Hematopoietic multipotent progenitor cell (in vitro differentiated cells): ENCODE data around the gene PTPRG. TPM values are rescaled to one million over a fixed set of nuclear protein-coding genes. Genes with fewer than 3 reads are reported as not detected.

Source experiments
- DNase-seq, 3 donors: peaks; one replicate each; pipeline ENCODE4 v3.0.0-alpha.2; 2011 to 2015; ENCODE audit warnings: low read depth in 2 of 3, low spot score in 2 of 3
- total RNA-seq: library from RNA; depleted of rRNA; stranded (reverse); fragments of >200 nt; gene quantifications from one replicate; pipeline ENCODE4 v1.2.3, GENCODE V29; 2012

PTPRG gene
- total RNA-seq, 1 donor: under 0.01 TPM

DNA sequence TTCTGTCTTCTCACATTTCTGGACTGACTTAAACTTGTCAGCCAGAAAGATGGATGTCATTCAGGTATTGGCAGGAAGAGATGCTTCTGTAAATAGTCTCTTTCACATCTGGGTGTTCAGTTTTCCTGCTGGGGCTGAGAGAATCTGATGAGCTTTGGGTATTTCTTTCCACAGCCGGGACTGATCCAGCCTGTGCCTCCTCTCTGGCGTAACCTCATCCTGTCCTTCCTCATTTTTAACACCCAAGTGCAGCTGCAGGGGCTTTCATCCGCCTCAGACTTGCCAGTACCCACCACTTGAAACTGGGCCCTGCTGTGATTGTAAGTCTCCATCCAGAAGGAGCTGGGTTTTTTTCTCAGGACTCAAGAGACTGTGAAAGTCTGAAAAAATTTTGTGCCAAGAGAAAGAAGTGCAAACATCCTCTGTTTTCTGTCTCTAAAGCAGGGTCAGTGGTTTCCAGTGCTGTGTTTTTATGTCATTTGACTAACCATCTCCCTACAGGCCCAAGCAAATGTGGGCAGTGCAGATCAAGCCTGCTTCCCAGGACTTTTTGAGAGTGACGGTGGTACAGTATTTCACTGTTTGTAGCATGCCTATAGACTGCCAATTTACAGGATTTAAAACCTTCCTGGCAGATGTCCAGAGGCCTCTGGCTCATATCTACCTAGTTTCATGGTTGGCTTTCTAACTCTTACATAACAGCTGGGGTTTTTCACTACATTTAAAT lies 342.7 kb downstream of the PTPRG start:
- DNase-seq: peak in 1 of 3 donors; percentile 9

DNA sequence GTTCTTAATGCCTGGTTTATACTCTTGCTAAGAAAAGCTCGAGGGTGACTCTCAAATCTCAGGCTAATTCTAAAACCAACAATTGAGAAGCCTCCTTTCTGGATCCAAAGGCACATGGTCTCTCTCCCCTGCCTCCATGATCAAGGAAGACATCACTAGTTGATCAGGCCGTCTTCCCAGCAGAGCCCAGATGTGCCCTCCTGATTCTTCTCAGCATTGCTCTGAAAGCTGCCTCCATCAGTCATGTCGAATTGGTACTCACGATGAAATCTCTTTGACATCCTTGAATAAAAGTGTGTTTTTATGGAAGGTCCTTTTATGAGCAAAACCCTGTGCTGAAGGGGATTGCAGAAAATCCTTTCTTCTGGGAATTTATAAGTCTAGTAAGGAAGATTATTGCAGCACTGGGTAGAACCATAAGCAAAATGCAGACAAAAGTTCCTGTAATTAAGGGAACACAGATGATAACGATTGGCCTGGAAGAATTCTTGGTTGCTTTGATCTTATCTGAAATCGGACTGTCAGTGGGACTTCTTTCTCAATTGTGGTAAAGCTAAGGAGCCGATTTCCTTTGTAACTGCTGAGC lies 345.9 kb downstream of the PTPRG start:
- DNase-seq: no peak

DNA sequence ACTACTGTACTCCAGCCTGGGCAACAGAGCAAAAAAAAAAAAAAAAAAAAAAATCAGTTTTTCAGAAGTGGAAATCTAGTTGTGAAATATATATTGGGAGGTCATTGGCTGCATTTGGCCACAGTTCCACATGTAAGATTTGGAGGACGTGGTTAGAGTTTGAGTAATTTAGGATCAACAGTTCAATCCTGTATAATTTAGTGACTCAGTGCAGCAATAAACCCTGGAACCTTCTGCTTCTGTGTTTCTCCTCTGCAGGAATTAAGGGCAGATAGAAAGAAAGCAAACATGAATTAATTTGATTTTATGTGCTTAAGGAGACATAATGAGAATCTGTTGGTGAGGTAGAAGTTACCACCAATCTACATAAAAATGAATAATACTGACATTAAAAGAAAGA lies 347.0 kb downstream of the PTPRG start:
- DNase-seq: no peak

DNA sequence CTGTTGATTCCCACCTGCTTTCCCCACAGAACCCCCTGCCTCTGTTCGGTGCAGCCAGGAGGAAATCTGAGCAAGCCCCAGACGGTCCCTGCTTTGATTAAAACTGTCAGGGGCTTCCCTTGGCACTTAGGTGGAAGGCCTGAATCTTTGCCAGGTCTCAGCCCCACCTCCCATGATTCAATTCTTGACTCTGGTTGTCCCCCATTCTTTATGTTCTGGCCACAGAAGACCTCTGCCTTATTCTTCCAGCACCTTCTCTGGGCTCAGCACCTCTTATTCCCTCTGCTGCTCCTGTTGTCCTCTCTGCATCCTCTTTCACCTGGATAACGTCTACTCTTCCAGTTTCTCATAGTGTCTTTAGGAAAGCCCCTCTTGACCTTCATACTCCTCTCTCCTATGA lies 349.4 kb downstream of the PTPRG start:
- DNase-seq: no peak

DNA sequence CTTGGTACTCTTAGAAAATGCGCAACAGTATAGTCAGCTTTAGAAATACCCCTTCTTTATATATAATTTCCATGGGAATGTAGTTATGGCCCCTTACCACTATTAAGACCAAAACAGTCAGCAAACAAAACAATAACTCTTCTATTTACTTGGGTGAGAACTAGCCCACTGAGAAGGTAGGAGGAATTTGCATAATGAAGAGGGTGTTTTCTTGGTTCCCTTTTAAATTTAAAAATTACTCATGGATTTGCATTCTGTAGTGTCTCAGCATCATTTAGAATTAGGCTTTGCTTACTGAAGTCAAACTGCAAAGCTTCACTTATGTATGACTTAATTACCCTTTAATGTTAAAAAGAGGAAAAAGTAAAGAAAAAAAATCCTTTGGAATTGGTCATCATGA lies 350.8 kb downstream of the PTPRG start:
- no peak for DNase-seq

DNA sequence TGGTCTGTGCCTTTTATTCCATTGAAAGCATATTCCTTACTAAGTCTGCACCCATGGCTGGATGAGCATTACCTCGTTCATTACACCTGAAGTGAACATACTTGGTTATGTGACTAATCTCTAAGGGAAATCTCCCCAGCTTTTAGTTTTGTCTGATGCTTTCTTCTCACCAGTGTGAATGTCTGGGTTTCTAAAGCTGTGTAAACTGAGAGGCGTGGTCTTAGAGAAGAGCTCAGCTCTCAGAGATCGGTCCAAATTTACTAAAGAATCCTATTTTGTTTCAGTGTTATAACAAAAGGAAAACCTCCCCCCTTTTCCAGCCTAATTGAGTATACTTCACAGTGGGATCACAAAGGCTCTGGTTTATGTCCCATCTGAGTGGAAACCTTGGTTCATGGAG lies 352.3 kb downstream of the PTPRG start:
- DNase-seq: no peak

DNA sequence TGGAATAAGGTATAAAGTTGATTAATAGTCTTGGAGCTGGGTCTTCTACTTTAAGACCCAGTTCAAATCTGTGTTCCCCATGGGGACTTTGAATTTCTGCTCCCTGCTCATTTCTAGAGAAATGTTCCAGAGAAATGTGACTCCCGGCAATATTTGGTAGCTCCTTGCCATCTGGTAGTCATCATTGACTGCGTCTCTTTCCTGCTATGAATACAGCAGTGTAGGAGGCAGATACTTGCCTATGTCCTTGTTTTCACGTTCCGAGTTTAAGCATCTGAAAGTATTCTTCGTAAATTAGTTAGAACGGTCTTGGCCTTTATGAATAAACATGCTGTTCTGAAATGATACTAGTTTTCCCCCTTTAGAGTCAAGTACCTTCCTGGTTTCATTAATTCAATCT lies 352.9 kb downstream of the PTPRG start:
- no peak for DNase-seq

DNA sequence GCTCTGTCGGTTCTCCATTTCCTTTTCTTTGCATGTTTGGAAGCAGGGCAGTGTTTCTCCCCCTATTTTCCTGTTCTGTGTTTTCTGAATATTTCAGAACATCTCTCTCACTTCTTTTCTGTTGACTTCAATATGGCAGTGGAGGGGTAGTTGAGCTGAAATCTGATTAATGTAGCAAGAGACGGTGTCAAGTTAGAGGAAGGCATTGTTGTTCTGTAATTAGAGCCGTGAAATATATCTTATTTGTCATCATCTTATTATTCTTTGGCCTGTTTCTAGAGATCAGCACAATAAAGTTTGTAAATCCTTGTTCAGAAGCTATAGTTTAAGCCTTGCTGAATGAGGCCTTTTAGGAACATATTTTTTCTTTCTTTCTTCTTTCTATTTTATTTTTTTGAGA lies 353.9 kb downstream of the PTPRG start:
- no peak for DNase-seq

DNA sequence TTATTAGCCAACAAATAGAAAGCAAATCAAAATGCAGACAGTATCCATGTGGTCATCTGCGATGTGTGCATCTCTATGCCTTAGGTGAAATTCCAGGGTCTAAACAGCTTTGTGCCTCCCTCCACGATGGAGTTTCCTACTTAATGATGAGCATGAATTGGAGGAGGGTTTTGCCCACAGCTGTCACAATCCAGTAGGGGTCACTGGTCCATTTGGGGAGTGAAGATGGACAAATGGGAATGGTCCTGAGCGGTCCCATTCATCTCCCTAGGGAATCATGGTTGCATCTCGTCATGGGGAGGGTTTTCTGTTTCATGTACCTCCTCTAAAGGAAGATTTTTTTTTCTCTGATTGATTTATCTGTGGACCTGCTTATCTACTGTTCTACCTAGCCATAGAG lies 358.0 kb downstream of the PTPRG start:
- no peak for DNase-seq

DNA sequence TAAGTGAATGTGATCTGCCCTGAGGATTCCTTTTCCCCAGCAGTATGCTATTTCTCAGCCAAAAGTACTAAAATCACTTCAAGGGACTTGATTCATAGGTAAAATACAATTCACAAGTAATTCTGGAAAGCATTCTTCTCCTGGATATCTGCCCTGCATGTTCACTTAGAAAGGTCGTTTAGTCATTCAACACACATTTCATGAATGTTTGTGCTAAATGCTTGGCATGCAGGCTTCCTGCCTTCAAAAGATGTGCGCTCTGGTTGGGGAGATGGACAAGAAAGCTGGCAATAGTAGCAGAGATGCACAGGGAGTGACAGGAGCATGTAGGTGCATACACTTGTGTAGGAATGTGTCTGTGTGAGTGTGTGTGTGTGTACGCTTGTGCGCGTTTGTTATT lies 360.7 kb downstream of the PTPRG start:
- DNase-seq: no peak

DNA sequence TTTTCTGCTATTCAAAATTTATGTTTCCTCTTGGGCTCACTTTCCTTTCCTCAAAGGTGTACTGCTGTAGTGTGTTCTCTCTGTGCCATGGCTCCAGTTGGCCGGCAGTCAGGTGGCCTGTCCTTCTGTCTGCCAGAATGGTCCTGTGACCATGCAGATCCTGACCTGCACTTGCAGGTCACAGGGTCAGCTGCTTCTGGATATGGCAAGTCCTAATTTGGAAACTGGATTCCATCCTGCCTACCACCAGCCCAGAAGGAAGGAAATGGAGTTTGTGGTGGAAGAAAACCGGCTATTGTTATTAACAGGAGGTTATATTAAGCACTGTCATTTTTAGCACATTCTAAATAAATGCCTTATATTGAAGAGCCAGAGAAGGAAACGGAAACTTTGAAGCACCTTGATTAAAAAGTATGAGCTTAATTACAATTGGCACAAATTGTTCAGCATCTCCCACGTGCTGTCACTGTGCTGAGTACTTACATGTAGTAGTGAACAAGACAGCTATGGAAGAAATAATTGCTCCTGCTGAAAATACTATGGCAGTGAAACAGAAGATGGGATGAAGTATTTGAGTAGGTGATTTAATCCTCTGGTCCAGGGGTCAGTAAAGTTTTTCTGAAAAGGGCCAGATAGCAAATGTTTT lies 362.8 kb downstream of the PTPRG start:
- no peak for DNase-seq

DNA sequence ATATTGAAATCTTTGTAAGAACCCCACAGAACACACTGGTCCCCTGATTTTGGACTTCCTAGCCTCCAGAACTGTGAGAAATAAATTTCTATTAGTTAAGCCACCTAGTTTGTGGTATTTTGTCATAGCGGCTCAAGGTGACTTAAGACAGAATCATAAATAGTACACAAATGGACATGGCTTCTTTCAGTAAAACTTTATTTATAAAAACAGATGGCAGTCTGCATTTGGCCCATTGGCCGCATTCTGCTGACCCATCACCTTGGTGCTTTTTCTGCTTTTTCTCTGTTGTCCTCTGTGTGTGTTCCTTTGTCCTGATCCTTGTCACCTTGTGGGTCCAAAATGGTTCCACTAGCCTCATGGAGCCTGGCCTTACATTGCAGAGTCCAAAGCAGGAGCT lies 363.6 kb downstream of the PTPRG start:
- no peak for DNase-seq

DNA sequence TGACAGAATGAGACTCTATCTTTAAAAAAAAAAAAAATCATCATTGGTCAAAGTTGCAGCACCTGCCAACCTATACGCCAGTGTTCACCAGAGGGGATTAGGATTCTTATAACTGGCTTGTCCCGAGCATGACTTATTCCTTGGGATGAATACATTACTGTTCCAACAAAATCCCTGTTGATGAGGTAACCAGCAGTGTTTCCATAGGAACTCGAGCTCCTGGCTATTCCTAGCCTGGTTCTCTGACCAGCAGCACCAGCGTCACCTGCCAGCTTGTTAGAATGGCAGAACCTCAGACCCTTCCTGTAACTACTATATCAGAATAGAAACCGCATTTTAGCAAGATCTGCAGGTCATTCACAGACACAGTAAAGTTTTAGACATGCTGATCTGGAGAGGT lies 364.4 kb downstream of the PTPRG start:
- no peak for DNase-seq

DNA sequence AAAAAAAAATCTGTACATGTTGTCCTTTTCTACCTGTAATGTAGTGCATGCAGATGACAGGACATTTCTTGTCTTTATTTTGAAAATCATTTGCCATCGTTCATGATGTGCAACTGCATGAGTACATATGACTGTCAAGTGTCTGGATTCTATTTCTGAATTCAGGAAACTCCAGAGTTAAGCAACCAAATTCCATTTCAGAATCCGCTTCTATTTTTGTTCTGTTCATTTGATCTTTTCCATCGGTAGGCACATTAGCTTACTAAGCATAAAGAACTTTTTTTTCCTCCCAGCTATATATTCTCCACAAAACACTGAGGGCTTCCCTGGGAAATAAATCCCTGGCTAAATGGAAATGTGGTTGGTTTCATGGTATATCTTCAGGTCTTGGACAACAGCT lies 365.6 kb downstream of the PTPRG start:
- DNase-seq: no peak

DNA sequence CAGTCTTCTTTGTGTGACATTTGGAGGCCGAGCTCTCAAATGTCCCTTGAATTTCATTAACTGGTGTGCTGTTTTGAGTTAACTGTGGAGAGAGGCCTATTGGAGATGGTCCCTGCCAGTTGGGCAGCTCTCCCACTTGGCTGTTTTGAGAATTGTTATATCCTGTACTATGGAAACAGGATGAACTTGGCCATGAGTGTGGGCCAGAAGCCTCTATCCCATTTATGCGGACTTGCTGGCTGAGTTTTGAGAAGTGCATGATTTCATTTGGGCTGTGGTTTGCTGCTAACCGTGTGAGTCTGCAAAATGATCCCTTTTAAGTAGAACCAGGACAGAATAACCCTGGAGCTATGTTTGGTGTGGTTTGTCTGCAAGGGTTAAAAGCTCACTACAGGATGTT lies 366.0 kb downstream of the PTPRG start:
- DNase-seq: no peak

DNA sequence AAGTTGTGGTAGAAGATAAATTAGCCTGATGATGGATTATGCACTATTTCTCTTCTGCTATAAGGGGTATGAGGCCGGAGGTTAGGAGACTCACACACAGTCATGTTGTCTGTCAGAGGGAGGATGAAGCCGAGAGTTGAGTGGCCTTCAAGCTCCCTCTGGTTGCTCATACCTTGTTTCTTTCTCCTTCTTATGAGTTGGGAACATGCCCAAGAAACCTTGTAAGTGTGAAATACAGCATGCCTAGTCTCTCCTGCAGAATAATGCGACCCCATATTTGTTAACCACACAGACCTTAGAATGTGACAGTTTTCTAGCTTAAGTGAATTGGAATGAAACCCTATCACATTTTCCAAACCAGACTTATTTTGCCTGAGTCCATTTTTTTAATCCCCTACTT lies 366.7 kb downstream of the PTPRG start:
- no peak for DNase-seq

DNA sequence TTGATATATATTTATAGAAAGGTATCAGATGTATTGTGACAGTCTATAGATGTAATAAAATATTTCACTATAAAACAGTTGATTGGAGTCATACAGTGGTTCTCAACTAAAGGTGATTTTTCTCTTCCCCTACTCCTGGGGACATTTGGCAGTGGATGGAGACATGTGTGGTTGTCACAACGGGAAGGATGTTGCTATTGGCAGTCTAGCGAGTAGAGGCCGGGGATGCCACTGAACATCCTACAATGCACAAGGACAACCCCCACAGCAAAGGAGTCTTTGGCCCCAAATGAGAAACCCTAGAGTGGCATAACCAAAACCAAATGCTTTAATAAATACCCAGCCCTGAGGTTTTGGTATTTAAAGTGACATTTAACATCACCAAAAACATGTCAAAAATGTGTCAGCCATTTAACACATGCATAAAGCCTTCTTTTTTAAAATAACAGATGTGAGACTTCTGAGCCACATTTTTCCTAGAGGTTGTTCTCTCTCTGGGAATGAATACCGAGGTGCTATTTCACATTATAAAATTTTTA lies 367.5 kb downstream of the PTPRG start:
- DNase-seq: no peak

DNA sequence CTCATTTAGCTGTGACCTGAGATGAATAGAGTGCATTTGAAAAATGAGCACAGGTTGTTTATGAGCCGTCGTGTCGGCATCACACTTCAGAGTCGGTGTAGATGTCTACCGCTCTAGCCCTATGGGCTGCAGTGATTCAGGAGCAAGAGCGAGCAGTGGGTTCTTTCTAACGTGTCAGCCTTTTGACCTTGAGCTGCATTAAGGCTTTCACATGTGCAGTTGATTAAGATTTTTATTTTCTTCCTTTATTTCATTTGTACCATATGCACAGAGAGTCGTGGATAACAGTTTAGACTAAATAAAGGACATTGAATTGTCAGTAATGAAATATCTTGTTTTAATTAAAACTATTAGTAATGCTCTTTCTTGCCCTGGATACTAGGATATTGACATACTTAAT lies 368.2 kb downstream of the PTPRG start:
- no peak for DNase-seq

DNA sequence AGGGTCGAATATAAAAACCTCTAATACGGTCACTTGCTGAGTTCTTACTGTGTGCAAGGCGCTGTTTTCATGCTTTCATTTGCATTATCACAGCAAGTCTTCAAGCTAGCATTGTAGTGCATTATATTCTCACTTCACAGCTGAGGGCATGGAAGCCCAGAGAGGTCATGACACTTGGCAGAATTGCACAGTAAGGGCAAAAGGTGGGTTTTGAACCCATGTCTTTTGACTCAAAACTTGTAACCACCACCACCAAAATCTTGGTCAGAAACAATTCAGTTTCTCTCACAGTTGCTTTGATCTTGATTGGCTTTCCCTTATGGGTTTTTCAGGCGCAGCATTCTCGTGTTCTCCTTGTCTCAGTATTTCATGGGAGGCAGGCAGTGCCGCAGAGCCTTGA lies 371.1 kb downstream of the PTPRG start:
- no peak for DNase-seq

DNA sequence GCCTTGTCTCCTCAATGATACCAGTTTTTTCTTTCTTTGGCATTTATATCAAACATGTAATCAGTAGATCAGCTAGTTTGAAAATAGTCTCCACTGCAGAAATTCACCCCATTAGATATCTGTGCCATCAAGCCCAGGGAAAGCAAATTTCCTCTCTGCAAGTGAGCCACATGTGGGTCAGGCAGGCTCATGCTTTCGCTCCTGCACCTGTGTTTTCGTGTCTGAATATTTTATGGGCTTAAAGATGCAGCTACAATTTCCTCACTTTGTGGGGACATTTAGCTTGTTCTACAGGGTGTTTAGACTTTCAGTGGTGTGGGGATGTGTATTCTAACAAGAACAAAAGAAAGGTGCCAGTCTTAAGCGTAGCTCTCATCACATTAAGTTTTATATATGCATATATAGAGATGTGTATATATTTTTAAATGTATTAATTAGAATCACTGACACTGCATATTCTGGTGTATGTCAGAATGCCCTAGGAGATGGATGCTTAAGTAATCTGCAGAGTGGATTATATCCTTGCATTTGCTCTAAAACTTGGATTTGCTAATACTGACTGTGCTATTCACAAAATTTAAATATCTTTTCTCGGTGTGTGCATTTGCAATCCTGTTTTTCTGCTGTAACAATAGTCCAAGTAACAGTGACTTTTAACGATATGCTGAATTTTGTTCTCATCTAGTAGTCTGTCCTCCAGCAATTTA lies 372.6 kb downstream of the PTPRG start:
- DNase-seq: no peak

DNA sequence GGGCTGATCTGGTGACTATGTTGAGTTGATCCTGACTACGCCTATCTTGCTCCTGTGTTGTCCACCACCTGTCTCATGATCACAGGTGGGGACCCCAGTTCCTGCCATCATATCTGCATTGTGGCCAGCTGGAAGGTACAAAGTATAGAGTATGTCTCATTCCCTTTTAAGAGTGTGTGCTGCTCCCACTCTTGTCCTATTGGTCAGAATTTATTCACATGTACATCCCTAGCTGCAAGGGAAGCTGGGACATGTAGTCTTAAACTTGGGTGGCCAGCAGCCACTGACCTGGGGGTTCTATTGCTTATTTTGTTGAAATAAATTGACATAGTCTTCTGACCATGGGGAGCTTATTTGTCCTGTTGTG lies 373.1 kb downstream of the PTPRG start:
- no peak for DNase-seq

DNA sequence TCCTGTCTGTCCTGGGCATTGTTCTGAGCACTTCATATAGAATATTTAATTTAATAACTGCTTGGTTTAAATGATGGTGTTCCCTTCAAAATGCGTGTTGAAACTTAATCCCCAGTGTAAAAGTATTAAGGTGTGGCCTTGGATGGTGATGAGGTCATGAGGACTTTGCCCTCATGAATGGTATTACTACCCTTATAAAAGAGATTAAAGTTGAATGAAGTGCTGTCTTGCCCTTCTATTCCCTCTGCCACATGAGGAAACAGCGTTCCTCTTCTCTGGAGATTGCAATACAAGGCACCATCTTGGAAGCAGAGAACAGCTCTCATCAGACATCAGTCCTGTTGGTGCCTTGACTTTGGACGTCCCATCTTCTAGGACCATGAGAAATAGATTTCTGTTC lies 374.4 kb downstream of the PTPRG start:
- no peak for DNase-seq
